HEK293T (cell line): ENCODE results near the gene SURF4.

Source experiments
- CTCF ChIA-PET: fragments of 350-600 bp; formaldehyde crosslinking; extraction: SDS; loops from one replicate; lab custom pipeline; 2021; ENCODE audit warnings: antibody characterized with exemption, inconsistent platforms; lab: Yijun Ruan, JAX
- POLR2A ChIA-PET: fragments of 350-600 bp; formaldehyde crosslinking; extraction: SDS; loops from one replicate; lab custom pipeline; 2020; ENCODE audit warnings: antibody characterized with exemption, inconsistent platforms; lab: Yijun Ruan, JAX
- DNase-seq: peaks from one replicate; pipeline ENCODE4 v3.0.0; 2012; ENCODE audit warnings: mixed read lengths; ENCODE audit errors: extremely low spot score
- ARNT ChIP-seq: fragments of 450-650 bp; IDR thresholded peaks from 2 replicates; pipeline ENCODE4 v1.6.1; 2017; ENCODE audit warnings: mild to moderate bottlenecking
- BHLHE40 ChIP-seq: fragments of 450-650 bp; IDR thresholded peaks from 2 replicates; pipeline ENCODE4 v1.6.1; 2016; ENCODE audit warnings: mild to moderate bottlenecking, moderate library complexity, borderline replicate concordance
- CTBP1 ChIP-seq: fragments of 450-650 bp; IDR thresholded peaks from 2 replicates; pipeline ENCODE4 v1.6.1; 2016; ENCODE audit warnings: borderline replicate concordance
- ELF4 ChIP-seq: fragments of 450-650 bp; IDR thresholded peaks from 2 replicates; pipeline ENCODE4 v1.6.1; 2017; ENCODE audit warnings: antibody characterized with exemption
- FOXA1 ChIP-seq: fragments of 450-650 bp; IDR thresholded peaks from 2 replicates; pipeline ENCODE4 v1.6.1; 2016; ENCODE audit warnings: mild to moderate bottlenecking
- FOXK2 ChIP-seq: fragments of 450-650 bp; IDR thresholded peaks from 2 replicates; pipeline ENCODE4 v1.6.1; 2016; ENCODE audit warnings: mild to moderate bottlenecking
- FOXM1 ChIP-seq: fragments of 450-650 bp; IDR thresholded peaks from 2 replicates; pipeline ENCODE4 v1.6.1; 2017; ENCODE audit warnings: mild to moderate bottlenecking, borderline replicate concordance
- HDGF ChIP-seq: fragments of 450-650 bp; IDR thresholded peaks from 2 replicates; pipeline ENCODE4 v1.6.1; 2017; ENCODE audit warnings: antibody characterized with exemption, borderline replicate concordance
- L3MBTL2 ChIP-seq: fragments of 450-650 bp; conservative IDR thresholded peaks from 2 replicates; pipeline ENCODE4 v1.6.1; 2016; ENCODE audit warnings: mild to moderate bottlenecking
- LEF1 ChIP-seq: fragments of 450-650 bp; IDR thresholded peaks from 2 replicates; pipeline ENCODE4 v1.6.1; 2017; ENCODE audit warnings: mild to moderate bottlenecking, borderline replicate concordance
- NFRKB ChIP-seq: fragments of 450-650 bp; IDR thresholded peaks from 2 replicates; pipeline ENCODE4 v1.6.1; 2016; ENCODE audit warnings: mild to moderate bottlenecking, moderate library complexity
- PKNOX1 ChIP-seq: fragments of 450-650 bp; IDR thresholded peaks from 2 replicates; pipeline ENCODE4 v1.6.1; 2016
- SP1 ChIP-seq: fragments of 450-650 bp; IDR thresholded peaks from 2 replicates; pipeline ENCODE4 v1.6.1; 2017
- SUZ12 ChIP-seq: fragments of 450-650 bp; IDR thresholded peaks from 2 replicates; pipeline ENCODE4 v1.6.1; 2016; ENCODE audit warnings: mild to moderate bottlenecking
- TARDBP ChIP-seq: fragments of 450-650 bp; IDR thresholded peaks from 2 replicates; pipeline ENCODE4 v1.6.1; 2016
- ZNF384 ChIP-seq: fragments of 450-650 bp; IDR thresholded peaks from 2 replicates; pipeline ENCODE4 v1.6.1; 2016

Gene SURF4

GRCh38 chr9:133402689-133403088 lies 26.8 kb upstream of the SURF4 start:
- no peak for DNase-seq
- POLR2A ChIA-PET = no interaction called here
- CTCF ChIA-PET = no interaction called here
- TF ChIP-seq SUZ12 (no peak), L3MBTL2 (no peak), LEF1 (no peak), FOXM1 (no peak), ZNF384 (no peak), FOXK2 (no peak), FOXA1 (no peak), HDGF (no peak), PKNOX1 (no peak)

GRCh38 chr9:133401588-133401987 lies 25.7 kb upstream of the SURF4 start:
- DNase-seq = no peak
- ChIA-PET POLR2A (no interaction called here), CTCF (no interaction called here)
- TF ChIP-seq ARNT (no peak), TARDBP (no peak), SUZ12 (no peak), L3MBTL2 (no peak), SP1 (no peak), FOXM1 (no peak), NFRKB (no peak), PKNOX1 (no peak), HDGF (no peak), ELF4 (no peak), ZNF384 (no peak), BHLHE40 (no peak), CTBP1 (no peak), FOXK2 (no peak), LEF1 (no peak)

GRCh38 chr9:133400292-133400691 lies 24.4 kb upstream of the SURF4 start:
- DNase-seq = no peak
- TF ChIP-seq ARNT = no peak
- POLR2A ChIA-PET = no interaction called here
- CTCF ChIA-PET = no interaction called here

- no peak for DNase-seq
- ChIA-PET POLR2A (no interaction called here), CTCF (no interaction called here)
- no peak for TF ChIP-seq PKNOX1
- no peak for TF ChIP-seq BHLHE40
- TF ChIP-seq HDGF = no peak
- no peak for TF ChIP-seq ELF4
- no peak for TF ChIP-seq SUZ12
- no peak for TF ChIP-seq ARNT
- no peak for TF ChIP-seq TARDBP
- TF ChIP-seq FOXA1 = no peak
- TF ChIP-seq LEF1 = no peak
- TF ChIP-seq CTBP1 = no peak
- TF ChIP-seq SP1 = no peak
- TF ChIP-seq NFRKB = no peak
- TF ChIP-seq FOXM1 = no peak
- no peak for TF ChIP-seq FOXK2
- no peak for TF ChIP-seq L3MBTL2
- TF ChIP-seq ZNF384 = no peak
These were observed 22.0 kb upstream of the SURF4 start for GRCh38 chr9:133397895-133398294.

GRCh38 chr9:133397370-133397769 lies 21.5 kb upstream of the SURF4 start:
- DNase-seq = no peak
- POLR2A ChIA-PET = no interaction called here
- CTCF ChIA-PET = interaction anchor here (0.8 kb wide), 1 partner anchor 34 kb away, joined by 5 read pairs; no protein-coding TSS in a partner anchor
- no peak for TF ChIP-seq HDGF

GRCh38 chr9:133396952-133397351 lies 21.1 kb upstream of the SURF4 start:
- ChIA-PET POLR2A (no interaction called here), CTCF (interaction anchor here (0.8 to 1.0 kb wide), 2 partner anchors 34 to 90 kb away, joined by 3 to 5 read pairs; no protein-coding TSS in a partner anchor)
- no peak for TF ChIP-seq SP1
- TF ChIP-seq CTBP1 = no peak
- no peak for TF ChIP-seq NFRKB
- TF ChIP-seq ELF4 = no peak
- no peak for TF ChIP-seq ARNT
- no peak for TF ChIP-seq FOXA1
- no peak for TF ChIP-seq PKNOX1
- TF ChIP-seq FOXK2 = no peak
- no peak for TF ChIP-seq ZNF384
- TF ChIP-seq BHLHE40 = no peak
- no peak for TF ChIP-seq LEF1
- no peak for TF ChIP-seq HDGF
- DNase-seq = peak; percentile 48
